GM21528 (cell line): ENCODE data around the gene PTPRO.

ENCODE experiments used
- ATAC-seq: cut with Tn5 transposase; IDR thresholded peaks from one replicate; pipeline ENCODE4 v1.9.1; 2021; ENCODE audit warnings: mild to moderate bottlenecking, moderate library complexity; ENCODE audit not compliant: unreplicated experiment, low FRiP score

The PTPRO gene

DNA sequence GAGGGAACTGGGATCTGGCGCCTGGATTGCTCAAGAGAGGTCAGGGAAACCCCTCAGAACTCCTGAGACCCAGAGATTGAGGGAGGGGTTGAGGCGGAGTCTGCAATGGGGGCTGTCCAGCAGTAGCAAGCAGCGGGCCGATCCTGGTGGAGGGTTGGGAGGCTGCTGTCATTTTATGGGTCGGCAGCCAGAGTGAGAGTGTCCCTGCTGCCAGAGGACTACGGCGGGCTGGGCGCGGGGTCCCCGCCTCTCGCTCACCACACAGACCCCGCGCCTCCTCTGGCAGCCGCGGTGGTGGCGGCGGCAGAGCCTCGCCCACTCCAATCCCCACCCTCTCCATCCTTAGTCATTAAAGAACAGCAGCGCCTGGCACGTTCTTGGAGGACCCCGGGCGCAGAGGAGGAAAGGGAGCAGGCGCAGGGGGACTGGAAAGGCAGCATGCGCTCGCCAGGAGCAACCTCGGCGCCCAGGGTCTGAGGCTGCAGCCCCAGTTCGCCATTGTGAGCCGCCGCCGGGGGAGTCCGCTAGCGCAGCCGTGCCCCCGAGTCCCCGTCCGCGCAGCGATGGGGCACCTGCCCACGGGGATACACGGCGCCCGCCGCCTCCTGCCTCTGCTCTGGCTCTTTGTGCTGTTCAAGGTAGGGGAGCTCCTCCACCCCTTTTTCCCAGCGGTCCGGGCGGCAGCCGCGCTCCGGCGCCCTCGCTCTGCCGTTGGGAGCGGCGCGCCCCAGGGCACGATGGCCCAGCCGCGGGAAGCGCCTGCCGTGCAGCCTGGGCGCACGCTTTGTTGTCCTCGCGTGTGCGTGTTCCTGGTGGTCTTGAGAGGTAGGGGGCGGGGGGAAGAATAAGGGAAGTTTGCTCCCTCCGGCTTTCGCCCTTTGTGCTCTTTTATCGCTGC lies at the start of gene PTPRO:
PTPRO (plus strand) TSS at position 345 of the 898 bp plus-strand sequence.
- no peak for ATAC-seq

DNA sequence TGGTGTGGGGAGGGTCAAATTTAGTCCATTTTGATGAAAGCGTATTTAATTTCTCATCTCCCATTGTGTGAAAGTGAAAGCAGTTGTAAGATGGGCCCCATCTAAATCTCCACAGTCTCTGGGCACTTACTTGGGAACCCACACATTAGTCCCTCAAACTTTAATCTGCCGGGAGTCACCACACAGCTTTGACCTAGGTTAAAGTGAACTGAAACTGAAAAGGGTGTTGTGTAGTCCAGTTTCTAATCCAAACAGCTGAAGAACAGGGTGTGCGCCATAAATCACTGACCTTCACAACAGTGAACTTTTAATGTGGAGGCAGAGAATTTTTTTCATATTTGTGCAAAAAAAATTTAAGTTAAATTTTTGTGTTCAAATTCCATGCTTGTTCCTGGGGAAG lies 48.4 kb upstream of the PTPRO start:
- no peak for ATAC-seq

DNA sequence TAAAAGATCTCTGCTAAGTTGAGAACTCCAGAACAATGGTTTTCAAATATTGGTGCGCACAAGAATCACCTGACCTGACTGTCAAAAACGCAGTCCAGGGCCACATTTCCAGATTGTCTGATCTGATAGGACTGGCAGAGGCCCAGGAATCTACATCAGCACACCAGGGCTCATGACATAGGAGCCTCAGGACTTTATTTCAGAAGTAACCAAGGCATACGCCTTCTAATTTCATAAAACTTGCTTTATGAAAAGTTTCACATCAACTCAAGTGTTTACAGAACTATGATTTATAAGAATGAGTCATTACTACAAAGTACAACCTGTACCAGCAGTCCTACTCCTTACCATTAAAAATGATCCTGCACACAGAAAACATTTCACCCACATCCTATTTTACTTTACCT lies 47.7 kb upstream of the PTPRO start:
- no peak for ATAC-seq

GRCh38 chr12:15276088-15276698 lies 46.1 kb upstream of the PTPRO start:
- no peak for ATAC-seq

DNA sequence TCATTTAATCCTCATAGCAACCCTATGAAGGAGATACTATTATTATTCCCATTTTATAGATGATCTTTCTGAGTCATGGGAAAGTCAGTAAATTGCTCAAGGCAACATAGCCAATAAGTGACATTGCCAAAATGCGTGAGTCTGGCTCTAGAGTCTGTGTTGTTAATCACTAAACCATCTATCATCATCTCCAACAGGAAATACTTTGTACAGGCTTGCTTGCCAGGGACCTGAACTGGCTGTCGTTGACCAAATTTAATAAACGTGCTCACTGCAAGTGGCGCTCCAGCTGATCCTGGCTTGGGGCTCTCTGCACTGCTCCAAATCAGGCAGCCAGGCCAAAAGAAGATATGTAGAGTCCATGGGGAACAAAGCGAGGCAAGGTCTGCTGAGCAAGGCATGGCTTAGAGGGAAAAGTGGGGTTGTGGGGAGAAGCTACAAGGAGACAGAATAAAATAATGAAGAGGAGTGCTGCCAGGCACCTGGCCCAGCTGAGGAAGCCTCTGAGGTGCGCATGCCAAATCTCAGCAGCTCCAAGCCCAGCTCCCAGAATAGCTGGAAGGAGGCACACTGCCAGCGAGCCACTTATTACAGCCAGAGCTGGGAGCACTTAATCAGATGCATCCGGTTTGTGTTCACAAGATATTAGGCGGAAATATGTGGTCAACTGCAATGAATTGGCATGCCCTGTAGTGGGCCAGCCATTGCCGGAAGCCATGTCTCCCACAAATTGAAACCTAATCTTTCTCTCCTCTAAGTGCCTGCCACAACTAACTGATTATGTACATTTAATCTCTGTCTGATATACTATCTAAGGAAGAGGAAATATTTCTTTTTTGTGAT lies 43.3 kb upstream of the PTPRO start:
- peak; percentile 85 for ATAC-seq

GRCh38 chr12:15280930-15281329 lies 41.4 kb upstream of the PTPRO start:
- ATAC-seq = no peak

GRCh38 chr12:15289192-15289591 lies 33.1 kb upstream of the PTPRO start:
- no peak for ATAC-seq

DNA sequence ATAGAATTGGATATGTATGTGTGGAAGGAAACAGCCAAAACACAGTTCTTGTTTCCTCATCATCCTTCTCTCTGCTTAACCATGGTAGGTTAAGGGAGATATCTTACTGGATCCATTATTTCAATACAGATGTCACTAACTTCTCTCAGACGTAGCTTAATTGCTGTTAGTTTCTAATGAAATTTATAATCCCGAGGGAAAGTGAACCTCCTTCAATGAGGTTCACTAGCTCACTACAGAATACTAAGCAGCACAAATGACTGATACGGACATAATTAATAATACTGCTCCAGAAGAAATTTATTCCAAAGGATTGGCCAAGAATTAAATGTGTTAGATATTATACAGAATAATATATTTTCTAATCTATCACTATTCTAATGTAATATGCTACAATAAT lies 28.6 kb upstream of the PTPRO start:
- ATAC-seq = no peak

GRCh38 chr12:15299947-15300346 lies 22.4 kb upstream of the PTPRO start:
- no peak for ATAC-seq

- ATAC-seq = no peak
Measured at GRCh38 chr12:15304296-15304695, 18.0 kb upstream of the PTPRO start.

DNA sequence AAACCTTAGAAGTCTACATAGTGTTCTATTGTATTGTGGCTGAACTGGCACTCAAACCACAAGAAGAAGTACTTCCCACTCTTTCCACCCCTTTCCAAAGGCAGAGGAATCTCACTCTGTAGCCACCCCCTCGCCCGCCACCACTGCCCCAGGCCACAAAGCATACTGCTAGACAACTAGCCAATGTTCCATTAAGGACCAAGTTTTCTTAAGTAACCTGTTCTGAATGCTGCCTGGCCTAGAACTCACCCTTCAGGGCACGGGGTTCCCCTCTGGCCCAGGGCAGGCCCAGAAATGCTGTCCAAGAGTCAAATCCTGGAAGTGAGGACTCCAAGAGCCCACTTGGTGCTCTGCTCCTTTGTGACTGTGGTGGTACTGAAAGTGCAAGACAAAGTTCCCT lies 15.7 kb upstream of the PTPRO start:
- ATAC-seq = no peak

DNA sequence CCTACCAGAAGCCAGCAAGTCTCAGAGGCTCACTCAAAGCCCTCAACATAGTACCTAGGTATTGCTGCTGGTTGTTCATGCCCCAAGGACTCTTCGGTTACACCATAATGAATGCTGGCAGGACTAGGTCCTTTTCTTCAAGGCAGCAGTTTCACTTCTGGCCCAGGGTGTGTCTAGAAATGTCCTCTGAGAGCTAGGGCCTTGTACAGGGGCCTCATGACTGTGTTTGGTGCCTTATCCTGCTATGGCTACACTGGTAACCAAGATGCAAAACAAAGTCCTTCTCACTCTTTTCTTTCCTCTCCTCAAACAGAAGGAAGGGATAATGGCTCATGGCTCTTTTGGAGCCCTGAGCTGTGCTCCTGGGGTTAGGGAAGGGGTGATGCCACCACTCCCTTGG lies 15.2 kb upstream of the PTPRO start:
- no peak for ATAC-seq

GRCh38 chr12:15318841-15319240 lies 3.5 kb upstream of the PTPRO start:
- ATAC-seq = no peak

- ATAC-seq = no peak
Measured at GRCh38 chr12:15320881-15321280, 1.4 kb upstream of the PTPRO start.

DNA sequence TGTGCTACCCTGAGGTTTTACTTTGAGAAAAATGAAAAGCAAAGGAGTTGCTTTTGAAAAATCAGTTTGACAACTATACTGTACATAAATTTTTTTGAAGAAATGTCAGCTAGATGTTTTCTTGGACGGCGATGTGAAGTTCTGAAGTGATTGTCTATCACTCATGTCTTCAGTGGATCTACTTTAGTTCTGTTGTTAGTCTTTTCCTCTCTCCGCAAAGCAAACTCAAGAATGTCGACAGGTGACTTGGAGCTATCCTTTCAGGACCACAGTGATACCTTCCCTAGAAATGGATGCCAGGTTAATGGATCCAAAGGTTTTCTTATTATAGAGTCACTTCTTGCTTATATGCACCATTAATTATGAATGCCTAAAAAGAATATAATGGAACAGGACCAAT lies 1.2 kb downstream of the PTPRO start:
- ATAC-seq = no peak

- no peak for ATAC-seq
Measured at GRCh38 chr12:15329891-15330290, 7.6 kb downstream of the PTPRO start.

- ATAC-seq = no peak
Measured at GRCh38 chr12:15334225-15334624, 11.9 kb downstream of the PTPRO start.

DNA sequence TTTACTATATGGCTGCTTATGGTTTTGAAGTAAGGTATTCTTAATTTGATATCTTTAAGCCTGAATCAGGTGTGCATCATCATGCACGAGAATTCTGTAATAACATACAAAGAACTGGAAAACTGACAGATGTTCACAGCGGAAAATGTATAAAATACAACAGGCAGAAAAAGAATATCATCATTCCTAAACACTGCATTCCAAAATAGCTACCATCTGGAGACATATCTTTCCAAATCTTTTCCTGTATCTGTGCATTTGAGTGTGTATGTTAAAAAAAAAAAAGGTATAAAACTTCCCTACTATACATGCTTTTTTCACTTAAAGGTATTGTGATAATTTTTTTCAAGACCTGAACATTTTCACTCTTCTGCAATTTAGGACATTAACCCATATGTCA lies 13.7 kb downstream of the PTPRO start:
- no peak for ATAC-seq

- no peak for ATAC-seq
Measured at GRCh38 chr12:15336768-15337553, 14.7 kb downstream of the PTPRO start.

DNA sequence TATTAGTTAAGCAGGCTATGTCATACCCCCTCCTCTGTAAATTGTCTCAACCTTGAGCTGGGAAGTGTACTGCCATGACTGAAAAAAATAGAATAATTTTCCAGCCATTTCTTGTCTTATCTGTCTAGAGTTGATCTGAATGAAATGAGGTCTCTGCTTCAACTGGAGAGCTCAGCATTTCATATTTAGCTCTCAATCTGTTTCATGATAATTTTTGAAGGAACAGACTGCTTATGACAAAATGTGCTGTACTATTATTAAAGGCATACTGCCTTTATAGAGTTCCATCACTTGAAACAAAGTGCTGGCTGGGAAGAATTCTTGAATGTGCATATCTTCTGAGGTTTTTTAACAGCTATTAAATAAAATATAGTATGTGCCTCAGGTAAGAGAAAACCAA lies 19.1 kb downstream of the PTPRO start:
- ATAC-seq = no peak
